ENCODE data around the gene EEFSEC.
A peak's percentile ranks its signal among the peaks of the same experiment; 100 is the strongest.

The EEFSEC gene

DNA sequence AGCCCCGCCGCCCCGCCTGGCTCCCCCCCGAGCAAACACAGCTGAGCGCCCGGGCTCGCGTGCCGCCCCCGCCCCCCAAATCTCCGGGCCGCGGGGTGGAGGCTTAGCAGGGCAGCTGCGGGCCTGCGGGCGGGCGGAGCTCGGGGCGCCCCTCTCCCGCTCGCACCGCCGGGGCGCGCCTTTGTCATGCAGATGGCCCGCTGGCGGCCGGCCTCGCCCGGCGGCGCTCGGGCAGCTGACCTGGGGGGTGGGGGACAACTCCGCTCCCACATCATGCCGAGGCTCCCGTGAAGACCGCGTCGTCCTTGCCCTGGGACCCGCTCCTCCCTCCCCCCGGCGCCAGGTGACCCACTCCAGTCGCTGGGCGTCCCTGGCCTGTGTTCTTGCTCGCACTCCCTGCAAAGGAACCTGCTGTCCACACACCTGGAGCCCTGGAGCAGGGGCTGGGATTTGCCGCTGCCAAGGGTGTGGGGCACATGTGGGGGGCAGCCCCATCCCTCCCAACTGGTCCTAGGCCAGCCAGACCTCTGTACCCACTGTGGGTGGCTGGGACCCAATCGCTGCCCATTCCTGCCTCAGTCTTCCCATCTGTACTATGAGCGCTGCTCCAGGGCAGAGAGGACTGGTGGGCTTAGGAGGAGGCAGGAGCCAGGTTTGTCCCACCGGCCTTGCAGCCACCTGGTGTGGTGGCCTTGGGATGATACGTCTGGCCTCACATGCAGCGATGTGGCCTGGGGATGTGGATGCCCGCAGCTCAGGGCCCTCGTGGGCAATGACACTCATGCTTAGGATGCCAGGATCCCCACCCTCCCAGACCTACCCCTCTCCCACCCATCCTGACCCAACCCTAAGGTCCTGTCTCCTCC, 279.9 kb downstream of the EEFSEC start:
- peak; percentile 20 for DNase-seq

DNA sequence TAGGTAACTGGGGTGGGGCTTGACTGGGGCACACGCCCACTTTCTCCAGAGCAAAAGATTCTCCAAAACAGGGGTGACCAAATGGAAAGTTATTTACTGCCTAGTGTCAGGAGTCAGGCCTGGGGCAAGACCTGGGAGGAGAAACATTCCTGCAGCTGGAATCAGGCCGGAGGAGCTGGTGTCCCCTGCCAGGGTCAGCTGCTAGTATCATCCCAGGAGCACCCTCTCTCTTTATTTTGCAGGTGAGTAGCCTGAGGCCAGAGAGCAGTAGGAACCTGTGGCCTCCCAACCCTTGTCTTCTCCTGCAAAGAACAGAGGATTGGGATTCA, 280.5 kb downstream of the EEFSEC start:
- DNase-seq, result no peak

DNA sequence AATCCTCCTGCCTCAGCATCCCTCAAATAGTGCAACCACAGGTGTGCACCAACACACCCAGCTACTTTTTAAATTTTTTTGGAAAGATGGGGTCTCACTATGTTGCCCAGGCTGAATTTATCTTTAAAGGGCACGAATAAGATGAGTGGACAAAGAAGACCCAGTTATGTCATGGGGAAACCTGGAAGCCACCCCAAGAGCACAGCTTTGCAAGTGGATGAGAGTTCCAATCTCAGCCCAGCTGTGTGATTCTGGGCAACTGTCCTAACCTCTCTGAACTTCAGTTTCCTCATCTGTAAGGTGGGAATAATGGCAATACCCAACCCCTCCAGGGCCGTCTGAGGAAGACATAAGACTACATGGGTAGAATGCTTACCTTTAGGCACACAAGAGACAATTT, 281.2 kb downstream of the EEFSEC start:
- DNase-seq, result no peak

DNA sequence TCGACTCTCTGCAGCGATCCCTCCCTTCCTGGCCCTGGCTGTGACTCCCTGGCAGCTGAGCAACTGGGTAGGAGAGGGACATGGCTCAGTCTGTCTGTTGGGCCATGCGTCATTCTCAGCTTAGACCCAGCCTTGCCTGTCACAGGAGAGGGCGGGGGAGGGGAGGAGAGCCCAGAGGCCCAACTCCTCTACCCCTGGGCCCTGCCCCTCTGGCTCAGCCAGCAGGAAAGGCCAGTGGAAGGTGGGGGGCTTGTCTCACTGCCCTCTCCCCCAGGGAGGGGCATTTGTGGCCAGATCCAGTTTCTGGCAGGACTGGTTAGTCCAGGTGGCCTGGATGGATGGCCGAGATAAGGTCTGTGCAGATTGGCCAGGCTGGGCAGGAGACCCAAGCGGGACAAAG, 281.8 kb downstream of the EEFSEC start:
- DNase-seq, result peak; percentile 9

DNA sequence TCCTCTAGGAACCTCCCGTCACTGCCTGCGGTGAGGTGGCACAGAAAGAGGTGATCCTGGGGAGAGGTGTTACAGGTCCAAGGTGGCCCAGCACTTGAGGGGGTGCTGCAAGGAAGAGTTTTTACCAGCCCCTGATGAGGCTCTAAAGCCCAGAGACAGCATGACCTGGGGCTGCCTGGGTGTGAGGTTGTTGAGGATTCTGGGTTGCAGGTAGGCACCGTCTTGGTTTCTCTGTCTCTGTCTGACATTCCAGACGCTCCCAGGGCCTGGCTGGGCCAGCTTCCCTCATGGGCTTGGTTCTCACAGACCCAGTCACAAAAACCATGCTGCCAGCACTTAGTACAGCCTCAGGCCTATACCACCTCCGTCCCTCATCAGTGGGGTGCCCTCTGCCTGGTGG, 282.3 kb downstream of the EEFSEC start:
- DNase-seq, result no peak

DNA sequence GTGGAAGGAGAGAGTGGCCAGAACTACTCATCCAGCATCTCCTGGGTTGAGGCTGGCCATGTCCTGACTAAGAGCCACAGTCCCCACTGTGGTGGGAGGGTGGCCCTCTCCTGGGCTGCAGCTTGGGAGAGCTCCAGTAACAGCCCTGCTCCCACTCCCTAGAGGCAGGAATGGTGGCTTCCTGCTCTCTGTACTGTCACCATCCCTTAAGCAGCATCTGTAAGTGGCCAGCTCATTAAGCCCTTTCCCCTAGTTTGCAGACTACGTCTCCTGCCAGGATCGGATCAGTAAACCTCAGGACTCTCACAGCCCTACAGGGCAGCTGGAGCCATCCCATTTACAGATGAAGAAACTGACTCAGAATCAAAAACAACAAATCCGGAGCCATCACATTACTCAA, 282.9 kb downstream of the EEFSEC start:
- no peak for DNase-seq

DNA sequence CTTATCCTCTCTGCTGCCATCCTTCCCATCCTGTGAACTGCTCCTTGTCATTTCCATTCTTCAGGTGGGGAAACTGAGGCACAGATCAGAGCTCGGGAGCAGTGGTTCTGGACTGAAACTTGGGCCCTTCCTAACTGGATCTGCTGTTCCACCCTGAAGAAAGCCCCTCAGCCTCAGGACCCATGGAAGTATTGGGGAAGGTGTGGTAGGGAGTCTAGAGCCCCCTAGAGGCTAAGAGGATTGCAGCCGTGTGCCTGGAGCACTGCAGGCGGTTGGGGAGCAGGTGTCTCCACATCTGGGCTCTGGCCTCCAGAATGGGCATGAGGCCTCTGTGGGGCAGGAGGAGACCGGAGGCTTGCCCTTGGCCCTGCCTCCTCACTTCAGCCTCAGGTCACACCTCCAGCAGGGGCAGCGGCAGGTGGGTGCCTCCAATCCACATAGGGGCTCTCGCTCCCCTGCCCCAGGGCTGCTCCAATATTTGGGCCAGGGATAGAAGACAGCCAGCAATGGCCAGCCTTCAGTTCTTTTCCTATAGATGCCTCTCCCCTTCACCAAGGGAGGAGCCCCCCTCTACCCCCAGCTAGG, 285.3 kb downstream of the EEFSEC start:
- DNase-seq, result peak; percentile 48

DNA sequence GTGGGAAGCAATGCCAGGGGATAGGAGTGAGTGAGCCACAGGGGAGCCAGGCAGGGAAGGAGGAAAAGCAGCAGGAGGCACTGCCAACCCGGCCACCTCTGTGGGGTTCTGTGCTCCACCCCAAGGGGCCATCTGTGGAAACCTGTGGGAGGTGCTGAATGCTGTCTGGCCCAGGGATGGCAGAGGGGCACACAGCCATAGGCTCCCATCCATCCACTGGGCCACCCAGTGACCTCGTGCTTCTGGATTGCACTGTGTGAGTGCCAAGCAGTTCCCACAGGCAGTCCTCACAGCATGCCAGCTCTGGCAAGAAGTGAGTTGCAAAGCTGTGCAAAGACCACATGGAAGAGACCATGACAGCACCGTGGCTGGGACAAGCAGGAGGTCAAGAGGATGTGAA, 285.9 kb downstream of the EEFSEC start:
- no peak for DNase-seq

DNA sequence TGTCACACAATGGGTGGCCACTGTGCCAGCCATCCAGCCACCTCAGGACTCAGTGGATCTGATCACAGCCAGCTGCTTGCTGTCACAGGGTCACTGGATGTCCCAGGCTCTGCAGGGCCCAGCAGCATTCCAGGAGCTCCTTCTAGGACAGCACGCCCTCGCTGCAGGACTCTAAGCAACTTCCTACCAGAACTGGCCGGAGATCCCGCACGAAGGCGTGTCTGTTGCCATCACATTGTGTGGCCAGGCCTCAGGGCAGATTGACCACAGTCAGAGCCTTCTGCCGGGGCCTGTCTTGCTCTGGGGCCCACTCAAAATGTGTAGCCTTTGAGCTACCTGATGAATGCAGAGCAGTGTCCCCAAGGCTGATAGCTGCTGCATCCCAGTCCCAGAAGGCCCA, 288.8 kb downstream of the EEFSEC start:
- DNase-seq, result no peak

DNA sequence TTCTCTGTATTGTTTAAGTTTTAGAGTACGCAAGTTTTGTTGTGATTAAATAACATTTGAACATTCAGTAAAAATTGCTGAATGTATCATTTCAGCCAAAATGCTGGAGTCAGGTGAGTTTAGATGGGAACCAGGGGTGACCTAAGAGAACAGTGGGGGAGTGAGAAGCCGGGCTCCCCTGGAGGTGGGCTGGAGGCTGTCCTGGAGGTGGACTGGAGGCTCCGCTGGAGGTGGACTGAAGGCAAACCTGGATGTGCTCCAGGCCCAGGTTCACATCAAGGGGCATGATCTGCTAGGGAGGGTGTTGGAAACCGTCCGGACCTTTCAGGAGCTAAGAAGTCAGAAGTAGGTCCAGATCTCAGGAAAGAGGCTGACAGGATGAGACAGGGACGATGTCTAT, 289.7 kb downstream of the EEFSEC start:
- DNase-seq, result no peak

DNA sequence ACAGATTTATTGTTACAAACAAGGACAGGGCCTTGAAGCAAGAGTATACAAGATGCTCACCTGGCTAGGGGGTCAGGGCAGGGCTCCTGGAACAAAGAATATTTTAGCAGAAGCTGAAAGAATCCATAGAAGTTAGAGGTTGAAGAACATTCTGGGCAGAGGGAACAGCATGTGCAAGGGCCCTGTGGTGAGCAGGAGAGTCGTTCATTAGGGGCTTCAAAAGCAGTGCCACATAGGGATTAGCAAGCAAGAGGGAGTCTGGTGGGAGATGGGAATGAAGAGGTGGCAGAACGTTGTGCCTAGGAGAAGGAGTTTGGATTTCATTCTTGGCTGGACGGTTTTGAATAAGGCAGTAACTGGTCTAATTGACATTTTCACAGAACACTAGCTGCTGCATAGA, 290.5 kb downstream of the EEFSEC start:
- no peak for DNase-seq

DNA sequence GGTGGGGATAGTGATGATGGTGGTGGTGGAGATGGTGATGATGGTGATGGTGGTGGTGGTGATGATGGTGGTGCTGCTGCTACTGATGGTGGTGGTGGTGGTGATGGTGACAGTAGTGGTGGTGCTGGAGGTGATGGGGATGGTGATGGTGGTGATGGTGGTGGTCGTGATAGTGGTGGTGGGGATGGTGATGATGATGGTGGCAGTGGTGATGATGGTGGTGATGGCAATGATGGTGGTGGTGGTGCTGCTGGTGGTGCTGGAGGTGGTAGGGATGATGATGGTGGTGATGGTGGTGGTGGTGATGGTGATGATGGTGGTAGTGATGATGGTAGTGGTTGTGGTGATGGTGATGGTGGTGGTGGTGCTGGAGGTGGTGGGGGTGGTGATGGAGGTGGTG, 292.1 kb downstream of the EEFSEC start:
- no peak for DNase-seq

DNA sequence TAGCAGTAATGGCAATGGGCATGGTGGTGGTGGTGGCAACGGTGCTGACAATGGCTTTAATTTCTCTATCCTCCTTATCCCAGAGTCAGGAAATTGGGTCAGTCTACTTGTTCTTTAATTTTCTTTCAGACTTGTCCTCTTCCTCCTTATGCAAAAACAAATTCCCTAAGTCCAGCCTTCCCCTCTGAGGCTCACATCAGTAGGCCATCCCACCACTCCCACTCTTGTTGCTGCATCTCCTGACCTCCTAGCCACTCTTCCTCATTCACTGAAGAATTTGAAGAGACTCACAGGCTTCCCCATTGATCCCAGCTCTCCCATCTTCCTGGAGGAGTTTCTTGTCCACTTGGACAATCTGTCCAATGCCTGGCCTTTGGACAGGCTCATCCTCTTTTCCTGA, 293.5 kb downstream of the EEFSEC start:
- DNase-seq, result no peak

DNA sequence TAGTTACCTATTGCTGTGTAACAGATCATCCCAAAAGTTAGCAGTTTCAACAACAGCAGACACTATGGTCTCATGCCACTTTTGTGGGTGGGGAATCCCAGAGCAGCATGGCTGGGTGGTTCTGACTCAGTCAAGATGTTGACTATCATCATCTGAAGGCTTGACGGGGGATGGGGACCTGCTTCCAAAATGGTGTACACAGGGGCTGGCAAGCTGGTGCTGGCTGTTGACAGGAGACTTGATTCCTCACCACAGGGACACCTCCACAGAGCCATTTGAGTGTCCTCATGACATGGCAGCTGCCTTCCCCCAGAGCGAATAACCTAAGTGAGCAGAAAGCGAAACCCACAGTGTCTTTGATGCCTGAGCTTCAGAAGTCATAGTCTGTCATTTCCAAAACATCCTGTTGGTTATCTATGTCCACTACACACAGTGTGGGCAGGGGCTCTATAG, 294.3 kb downstream of the EEFSEC start:
- peak; percentile 13 for DNase-seq

DNA sequence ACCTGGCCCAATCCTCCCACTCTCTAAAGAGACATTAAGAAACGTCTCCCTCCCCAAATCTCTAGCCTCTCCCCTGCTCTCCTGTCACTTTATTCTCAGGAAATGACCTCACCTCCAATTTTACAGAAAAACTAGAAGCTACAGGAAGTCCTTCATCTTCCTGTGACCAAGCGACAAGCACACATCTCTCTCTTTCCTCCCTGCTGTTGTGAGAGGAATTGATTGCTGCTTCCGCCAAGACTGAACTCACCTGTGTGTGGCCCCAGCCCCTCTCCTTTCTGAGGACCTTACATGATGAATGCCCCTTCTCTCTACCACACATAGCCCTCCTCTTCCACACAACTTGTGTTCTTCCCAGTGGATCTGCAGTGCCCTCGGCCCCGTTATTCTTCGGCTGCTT, 295.2 kb downstream of the EEFSEC start:
- no peak for DNase-seq

DNA sequence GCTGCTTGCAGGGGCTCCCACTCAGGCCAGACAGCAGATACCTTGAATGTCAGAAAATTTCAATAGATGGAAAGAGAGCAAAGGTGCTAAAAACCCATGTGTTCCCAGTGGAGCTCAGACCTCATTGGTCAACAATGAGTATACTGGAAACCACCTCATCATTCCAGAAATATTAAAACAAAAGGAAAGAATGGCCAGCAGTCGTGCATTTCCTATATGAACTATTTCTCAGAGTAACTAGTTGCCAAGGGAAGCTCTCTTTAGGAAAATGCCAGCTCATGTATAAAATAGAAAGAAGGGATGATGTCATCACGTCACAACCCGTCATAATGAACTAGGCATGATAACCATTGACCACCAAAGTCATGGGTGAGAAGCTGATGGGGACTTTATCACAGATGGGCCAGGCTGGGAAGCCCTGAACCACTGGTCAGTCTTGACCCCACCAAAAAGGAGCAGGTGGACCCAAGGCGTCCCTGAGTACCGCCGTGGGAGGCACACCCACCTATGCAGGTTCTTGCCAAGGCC, 295.9 kb downstream of the EEFSEC start:
- DNase-seq, result peak; percentile 5

DNA sequence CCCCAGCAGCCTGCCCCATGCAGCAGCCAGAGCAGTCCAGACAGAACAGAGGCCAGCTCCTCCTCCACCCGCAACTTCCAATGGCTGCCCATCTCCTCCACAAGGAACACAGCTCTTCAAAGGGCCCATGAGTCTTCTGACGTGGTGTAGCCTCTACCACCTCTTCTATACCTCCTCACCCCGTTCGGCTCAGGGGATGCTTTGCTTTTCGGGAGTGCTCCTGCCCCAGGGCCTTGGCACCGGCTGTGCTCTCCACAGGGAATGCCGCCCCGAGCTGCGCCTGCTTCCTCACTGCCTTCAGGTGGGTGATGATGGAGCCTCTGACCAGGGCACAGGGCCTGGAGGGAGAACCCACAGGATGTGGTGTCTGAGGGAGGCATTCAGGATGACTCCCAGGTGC, 298.8 kb downstream of the EEFSEC start:
- DNase-seq, result no peak

DNA sequence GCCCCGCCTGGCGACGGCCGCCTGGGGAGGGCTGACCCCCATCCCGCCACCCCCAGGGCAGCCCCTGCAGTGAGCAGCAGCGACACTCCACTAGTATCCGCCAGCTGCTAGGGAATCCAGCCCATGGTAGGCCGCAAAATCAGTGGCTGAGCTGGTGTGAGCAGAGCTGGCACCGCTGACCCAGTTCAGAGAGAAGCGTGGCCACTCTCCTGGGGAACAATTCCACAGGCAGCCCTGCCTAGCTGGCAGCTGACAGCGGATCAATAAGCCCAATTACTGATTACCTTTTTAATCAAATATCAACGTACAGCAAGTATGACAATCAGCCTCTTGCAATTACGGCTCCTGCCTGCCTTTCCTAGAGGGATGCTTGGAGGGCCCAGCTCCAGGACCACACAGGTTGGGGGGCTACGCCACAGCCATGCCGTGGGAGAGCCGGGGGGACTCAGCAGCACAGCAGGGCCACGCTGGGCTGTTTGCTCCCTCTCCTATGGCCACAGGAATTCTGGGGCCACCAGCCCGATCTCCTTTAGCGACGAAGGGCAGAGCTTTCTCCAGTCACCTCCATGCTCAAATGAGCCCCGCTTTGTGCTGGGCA, 299.5 kb downstream of the EEFSEC start:
- no peak for DNase-seq

DNA sequence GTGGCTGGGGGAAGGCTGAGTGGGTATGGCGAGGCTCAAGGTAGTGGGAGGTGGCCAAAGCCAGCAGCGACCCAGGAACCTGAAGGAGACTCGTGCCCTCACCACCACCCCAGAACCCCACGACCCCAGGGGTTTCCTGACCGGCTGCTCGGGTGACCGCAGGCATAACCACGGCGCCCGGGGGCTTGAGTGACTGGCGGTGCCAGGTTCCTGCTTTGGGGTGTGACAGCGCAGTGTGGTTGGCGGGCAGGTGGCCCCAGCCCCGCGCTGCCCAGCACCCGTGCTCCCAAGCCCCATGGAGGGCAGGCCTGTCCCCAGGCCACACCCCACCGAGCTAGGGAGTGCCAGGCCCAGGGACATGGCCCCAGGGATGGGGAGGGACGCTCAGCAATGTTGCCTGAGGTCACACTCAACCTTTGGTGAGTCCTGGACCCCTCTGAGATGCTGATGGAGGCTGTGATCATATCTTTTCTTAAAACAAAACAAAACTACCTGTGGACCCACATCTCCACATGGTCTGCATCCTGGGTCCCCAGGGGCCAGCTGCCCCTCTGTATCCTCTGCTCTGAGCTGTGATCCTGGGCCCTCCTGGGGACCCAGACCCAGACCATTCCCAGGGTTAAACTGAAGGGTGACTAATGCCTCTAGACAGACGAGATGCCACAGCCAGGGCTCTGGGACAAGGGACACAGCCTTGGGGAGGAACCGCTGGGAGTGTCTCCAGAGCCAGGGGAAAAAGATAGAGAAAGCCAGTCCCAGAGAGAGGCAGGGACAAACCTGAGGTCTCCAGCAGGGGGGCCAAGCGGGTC, 300.4 kb downstream of the EEFSEC start:
- DNase-seq, result no peak

DNA sequence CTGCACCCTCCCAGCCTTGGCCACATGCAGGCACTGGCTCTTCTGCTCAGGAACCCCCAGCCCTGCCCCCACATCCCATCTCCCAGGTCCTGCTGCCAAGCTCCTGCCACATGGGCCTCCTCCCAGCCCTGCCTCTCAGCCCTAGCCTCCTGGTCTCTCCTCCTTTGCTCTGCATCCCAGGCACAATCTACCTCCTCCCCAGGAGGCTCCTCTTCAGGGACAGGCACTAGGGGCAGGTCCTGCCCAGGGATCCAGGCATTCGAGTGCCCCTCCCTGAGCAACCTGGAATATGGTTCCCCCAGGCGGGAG, 301.0 kb downstream of the EEFSEC start:
- DNase-seq, result no peak

DNA sequence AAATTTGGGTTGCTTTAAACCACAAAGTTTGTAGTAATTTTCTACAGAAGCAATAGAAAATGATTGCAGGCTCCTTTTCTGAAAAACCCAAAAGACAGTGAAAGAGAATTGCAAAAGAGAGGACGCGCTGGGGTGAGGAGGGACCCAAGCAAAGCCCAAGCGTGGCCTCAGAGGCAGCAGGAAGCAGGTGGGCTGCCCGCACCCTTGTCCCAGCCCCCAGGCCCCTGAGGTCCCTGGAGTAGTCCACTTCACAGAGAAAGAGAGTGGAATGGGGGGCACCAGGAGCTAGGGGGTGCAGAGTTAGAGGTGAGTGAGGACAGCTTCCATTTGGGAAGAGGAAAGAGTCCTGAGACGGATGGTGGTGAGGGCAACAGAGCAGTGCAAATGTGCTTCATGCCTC, 301.8 kb downstream of the EEFSEC start:
- no peak for DNase-seq

DNA sequence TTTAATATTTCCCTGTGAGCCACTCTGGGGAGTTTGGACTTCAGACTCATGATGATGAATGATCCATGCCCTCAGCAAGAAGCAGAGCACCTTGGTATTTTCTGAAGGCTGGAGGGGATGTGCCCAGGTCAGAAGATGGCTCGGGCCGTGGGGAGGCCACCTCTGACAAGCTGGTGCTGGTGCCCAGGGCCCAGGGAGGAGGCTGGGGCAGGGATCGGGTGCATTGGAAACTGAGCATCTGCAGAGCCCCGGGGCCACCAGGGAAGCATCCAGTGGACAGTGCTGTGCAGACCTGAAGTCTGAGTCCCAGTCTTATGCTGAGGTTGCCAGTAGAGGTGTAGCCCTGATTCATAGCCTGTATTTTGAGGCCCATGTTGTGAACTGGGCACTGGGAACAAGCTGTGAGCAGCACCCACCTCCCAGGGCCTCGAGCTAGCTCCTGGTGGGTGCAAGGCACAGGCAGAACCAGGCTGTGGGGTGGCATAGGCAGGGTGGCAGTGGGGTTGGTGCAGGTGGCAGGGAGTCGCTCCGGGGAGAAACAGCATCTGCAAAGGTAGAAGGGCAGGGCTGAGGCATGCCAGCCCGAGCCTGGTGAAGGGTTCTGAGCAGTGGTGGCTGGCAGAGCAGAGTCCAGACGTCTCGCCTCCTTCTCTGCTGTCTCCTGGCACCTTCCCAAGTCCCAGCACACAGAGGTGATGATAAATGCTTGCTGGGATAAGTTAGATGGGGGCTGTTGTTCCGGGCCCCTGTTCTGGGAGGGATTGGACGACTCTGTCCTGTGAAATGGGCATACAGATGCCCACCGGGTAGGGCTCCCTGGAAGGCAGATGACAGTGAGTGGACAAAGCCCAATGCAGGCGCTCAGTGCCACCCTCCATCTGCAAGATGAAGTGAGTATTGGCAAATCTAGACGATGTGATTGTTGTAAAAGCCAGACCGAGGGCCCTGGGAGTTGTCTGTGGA, 302.8 kb downstream of the EEFSEC start:
- DNase-seq, result peak; percentile 30

Data from OCI-M1 (cell line).